Mammary epithelial cell (primary cell): ENCODE results near the gene ACOT7.

ENCODE experiments used
- EZH2 ChIP-seq: IDR thresholded peaks from 2 replicates; pipeline ENCODE4 v1.6.1; 2012; ENCODE audit warnings: low read length, inconsistent platforms, borderline replicate concordance
- TF ChIP-seq, protein P1 (sequence below), 2 donors: IDR thresholded peaks in 1 of 2; conservative IDR thresholded peaks in 1 of 2; 2 replicates each; pipeline ENCODE4 v1.5.1; 2011 to 2012; ENCODE audit warnings: inconsistent platforms in 2 of 2, low read length in 2 of 2, mild to moderate bottlenecking in 2 of 2, control low read depth in 1 of 2, low read depth in 1 of 2; ENCODE audit not compliant: insufficient read depth in 1 of 2; ENCODE audit errors: extremely low read depth in 1 of 2

DNA sequence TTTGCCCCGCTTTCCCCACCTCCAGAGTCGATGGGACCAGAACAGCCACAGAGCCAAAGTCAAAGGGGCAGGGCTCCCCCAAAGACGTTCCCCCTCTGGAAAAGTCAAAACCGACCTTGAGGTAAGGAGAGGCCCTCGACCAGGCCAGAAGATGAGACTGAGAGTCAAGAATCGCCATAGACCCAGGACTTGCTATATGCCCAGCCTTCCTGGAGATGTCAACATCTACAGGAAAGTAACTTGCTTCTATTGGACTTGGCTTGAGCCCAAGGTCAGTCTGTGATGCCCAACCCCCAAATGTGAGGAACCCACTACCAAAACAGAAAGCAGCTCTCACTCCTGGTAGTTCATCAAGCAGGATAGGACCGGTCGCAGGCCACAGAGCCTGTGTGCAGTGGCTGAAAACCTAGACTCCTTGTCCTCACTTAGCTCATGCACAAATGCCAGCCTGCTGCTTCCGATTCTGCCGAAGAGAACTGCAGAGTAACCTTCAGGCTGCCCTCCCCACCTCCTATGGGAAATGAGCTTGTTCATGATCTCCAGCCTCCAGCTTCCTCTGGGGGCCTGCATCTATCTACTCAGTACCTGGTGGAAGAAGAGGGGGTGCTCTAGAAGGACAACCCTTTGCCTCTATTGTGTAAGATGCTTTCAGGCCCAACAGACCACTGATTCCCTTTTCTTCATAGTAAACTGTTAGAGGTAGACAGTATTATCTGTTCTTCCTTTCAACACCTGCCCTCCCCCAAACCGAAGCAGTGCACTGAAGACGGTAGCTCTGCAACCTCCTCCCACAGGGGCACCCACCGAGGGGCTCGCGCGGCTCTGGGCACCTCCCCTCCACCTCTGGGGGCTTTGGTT is 1.4 kb downstream of the ACOT7 start:
- TF ChIP-seq, protein P1, sequence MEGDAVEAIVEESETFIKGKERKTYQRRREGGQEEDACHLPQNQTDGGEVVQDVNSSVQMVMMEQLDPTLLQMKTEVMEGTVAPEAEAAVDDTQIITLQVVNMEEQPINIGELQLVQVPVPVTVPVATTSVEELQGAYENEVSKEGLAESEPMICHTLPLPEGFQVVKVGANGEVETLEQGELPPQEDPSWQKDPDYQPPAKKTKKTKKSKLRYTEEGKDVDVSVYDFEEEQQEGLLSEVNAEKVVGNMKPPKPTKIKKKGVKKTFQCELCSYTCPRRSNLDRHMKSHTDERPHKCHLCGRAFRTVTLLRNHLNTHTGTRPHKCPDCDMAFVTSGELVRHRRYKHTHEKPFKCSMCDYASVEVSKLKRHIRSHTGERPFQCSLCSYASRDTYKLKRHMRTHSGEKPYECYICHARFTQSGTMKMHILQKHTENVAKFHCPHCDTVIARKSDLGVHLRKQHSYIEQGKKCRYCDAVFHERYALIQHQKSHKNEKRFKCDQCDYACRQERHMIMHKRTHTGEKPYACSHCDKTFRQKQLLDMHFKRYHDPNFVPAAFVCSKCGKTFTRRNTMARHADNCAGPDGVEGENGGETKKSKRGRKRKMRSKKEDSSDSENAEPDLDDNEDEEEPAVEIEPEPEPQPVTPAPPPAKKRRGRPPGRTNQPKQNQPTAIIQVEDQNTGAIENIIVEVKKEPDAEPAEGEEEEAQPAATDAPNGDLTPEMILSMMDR (conservative IDR thresholded peaks at IDR 0.05 in 1 of 2, IDR thresholded peaks at IDR 0.05 in 1 of 2; ENCODE audit: extremely low read depth in 1 of 2, insufficient read depth in 1 of 2, low read depth in 1 of 2, low read length in 2 of 2), result no peak
- TF ChIP-seq EZH2, result no peak
